H1 (cell line): ENCODE measurements around the gene CTTNBP2. TPM values are rescaled to one million over a fixed set of nuclear protein-coding genes. Genes with fewer than 3 reads are reported as not detected.

Source experiments
- CTCF ChIA-PET: fragments of 300-600 bp; sonication (Branson Sonifier 250); formaldehyde crosslinking; loops from one replicate; lab custom pipeline; 2021; ENCODE audit not compliant: partially characterized antibody; lab: Charles Lee
- POLR2A ChIA-PET: fragments of 300-600 bp; sonication (Branson Sonifier 250); formaldehyde crosslinking; loops from one replicate; lab custom pipeline; 2021; ENCODE audit warnings: inconsistent platforms; ENCODE audit not compliant: partially characterized antibody; lab: Charles Lee
- DNase-seq, 2 experiments: peaks; one replicate each; pipeline versions ENCODE4 v3.0.0 to v3.0.0-alpha.2; 2010 to 2022; ENCODE audit warnings: low spot score in 2 of 2, low read depth in 1 of 2, mixed read lengths in 1 of 2
- FAIRE-seq: peaks from 2 replicates; lab custom pipeline; 2011; peaks lifted over from hg19 to GRCh38; lab: Jason Lieb, UNC
- H2AFZ ChIP-seq: 2 replicates; pipeline ENCODE4 v1.8.1; 2012; ENCODE audit warnings: low read length, inconsistent platforms
- H2AK5ac ChIP-seq: 2 replicates; pipeline ENCODE4 v1.6.1; 2013; ENCODE audit warnings: low read depth, low read length
- H2BK120ac ChIP-seq: replicated peaks from 2 replicates; pipeline ENCODE3; 2013; ENCODE audit warnings: low read depth, low read length, inconsistent platforms
- H2BK12ac ChIP-seq: 2 replicates; pipeline ENCODE4 v1.6.1; 2013; ENCODE audit warnings: low read depth, low read length
- H2BK15ac ChIP-seq: 2 replicates; pipeline ENCODE4 v1.6.1; 2013; ENCODE audit warnings: low read length
- H2BK20ac ChIP-seq: 2 replicates; pipeline ENCODE4 v1.6.1; 2013; ENCODE audit warnings: low read length
- H2BK5ac ChIP-seq: 2 replicates; pipeline ENCODE4 v1.6.1; 2013; ENCODE audit warnings: low read depth, low read length
- H3K14ac ChIP-seq: 2 replicates; pipeline ENCODE4 v1.6.1; 2013; ENCODE audit warnings: inconsistent platforms; ENCODE audit not compliant: insufficient read length
- H3K18ac ChIP-seq: 2 replicates; pipeline ENCODE4 v1.6.1; 2013; ENCODE audit warnings: low read length; ENCODE audit errors: extremely low read depth
- H3K23ac ChIP-seq: 2 replicates; pipeline ENCODE4 v1.6.1; 2013; ENCODE audit warnings: inconsistent platforms; ENCODE audit not compliant: insufficient read length
- H3K23me2 ChIP-seq: 2 replicates; pipeline ENCODE4 v1.6.1; 2013; ENCODE audit warnings: low read depth, low read length
- H3K27ac ChIP-seq: 2 replicates; pipeline ENCODE4 v1.6.1; 2011; ENCODE audit warnings: low read depth, low read length, inconsistent platforms
- H3K27me3 ChIP-seq, 4 experiments: replicated peaks in 1 of 4; 1 replicate in 1 of 4; 2 replicates in 3 of 4; pipeline versions ENCODE4 v1.6.1 to v1.8.1; 2011 to 2013; ENCODE audit warnings: low read length in 3 of 4, mild to moderate bottlenecking in 3 of 4, inconsistent platforms in 2 of 4, mixed read lengths in 2 of 4, moderate library complexity in 1 of 4; ENCODE audit not compliant: control insufficient read depth in 3 of 4, insufficient read depth in 3 of 4; ENCODE audit errors: extremely low read depth in 1 of 4
- H3K36me3 ChIP-seq, 4 experiments: 2 replicates each; pipeline versions ENCODE4 v1.6.1 to v1.8.1; 2011 to 2013; ENCODE audit warnings: mild to moderate bottlenecking in 4 of 4, low read length in 3 of 4, moderate library complexity in 2 of 4, control low read depth in 1 of 4, inconsistent platforms in 1 of 4; ENCODE audit not compliant: insufficient read depth in 4 of 4, control insufficient read depth in 2 of 4
- H3K4ac ChIP-seq: replicated peaks from 2 replicates; pipeline ENCODE3; 2013; ENCODE audit warnings: low read length, low read depth, mixed read lengths, inconsistent platforms; ENCODE audit not compliant: insufficient read length
- H3K4me1 ChIP-seq, 4 experiments: replicated peaks in 1 of 4; 1 replicate in 1 of 4; 2 replicates in 3 of 4; pipeline versions ENCODE4 v1.6.1 to v1.8.1; 2011 to 2013; ENCODE audit warnings: low read length in 3 of 4, inconsistent platforms in 2 of 4, mixed read lengths in 1 of 4; ENCODE audit not compliant: insufficient read depth in 4 of 4, control insufficient read depth in 3 of 4
- H3K4me2 ChIP-seq, 2 experiments: 2 replicates each; pipeline versions ENCODE4 v1.6.1 to v1.8.1; 2011 to 2013; ENCODE audit warnings: low read depth in 2 of 2, low read length in 2 of 2, control low read depth in 1 of 2, inconsistent platforms in 1 of 2, mild to moderate bottlenecking in 1 of 2; ENCODE audit not compliant: insufficient read depth in 1 of 2
- H3K4me3 ChIP-seq, 4 experiments: fragments of 200-600, 300-600 bp in 1 of 4; sonication (generic), shearing (Covaris generic), sonication (Bioruptor Twin) in 1 of 4; 2 replicates each; pipeline versions ENCODE4 v1.5.1 to v1.8.1; 2011 to 2016; ENCODE audit warnings: low read length in 4 of 4, low read depth in 3 of 4, control low read depth in 2 of 4, inconsistent platforms in 2 of 4, mild to moderate bottlenecking in 2 of 4, mixed read lengths in 1 of 4, moderate library complexity in 1 of 4; ENCODE audit not compliant: insufficient read depth in 2 of 4; ENCODE audit errors: extremely low read depth in 1 of 4
- H3K56ac ChIP-seq: replicated peaks from 2 replicates; pipeline ENCODE3; 2013; ENCODE audit warnings: low read depth, mild to moderate bottlenecking, mixed read lengths, low read length, inconsistent platforms; ENCODE audit not compliant: insufficient read length
- H3K79me1 ChIP-seq: 2 replicates; pipeline ENCODE4 v1.6.1; 2013; ENCODE audit warnings: low read depth, low read length, control low read depth
- H3K79me2 ChIP-seq, 2 experiments: 2 replicates each; pipeline versions ENCODE4 v1.6.1 to v1.8.1; 2012 to 2013; ENCODE audit warnings: low read length in 2 of 2, mild to moderate bottlenecking in 2 of 2, inconsistent platforms in 1 of 2; ENCODE audit not compliant: insufficient read depth in 2 of 2, control insufficient read depth in 1 of 2
- H3K9ac ChIP-seq, 4 experiments: replicated peaks in 1 of 4; 1 replicate in 1 of 4; 2 replicates in 3 of 4; pipeline versions ENCODE4 v1.6.1 to v1.8.1; 2011 to 2013; ENCODE audit warnings: low read depth in 3 of 4, low read length in 3 of 4, control low read depth in 2 of 4, mild to moderate bottlenecking in 2 of 4, moderate library complexity in 2 of 4, inconsistent platforms in 1 of 4; ENCODE audit errors: extremely low read depth in 1 of 4
- H3K9me3 ChIP-seq, 2 experiments: 2 replicates each; pipeline versions ENCODE4 v1.6.1 to v1.8.1; 2012 to 2013; ENCODE audit warnings: mild to moderate bottlenecking in 2 of 2, moderate library complexity in 2 of 2, control low read depth in 1 of 2, inconsistent platforms in 1 of 2, low read depth in 1 of 2, low read length in 1 of 2, mixed read lengths in 1 of 2; ENCODE audit not compliant: insufficient read depth in 2 of 2
- H4K20me1 ChIP-seq, 2 experiments: replicated peaks in 1 of 2; 2 replicates each; pipeline versions ENCODE3 to v1.8.1; 2011 to 2013; ENCODE audit warnings: inconsistent platforms in 2 of 2, low read length in 2 of 2, mild to moderate bottlenecking in 1 of 2; ENCODE audit not compliant: insufficient read depth in 2 of 2, control insufficient read depth in 1 of 2
- H4K5ac ChIP-seq: 2 replicates; pipeline ENCODE4 v1.6.1; 2013; ENCODE audit warnings: low read length, low read depth, mixed read lengths, inconsistent platforms; ENCODE audit not compliant: insufficient read length
- H4K8ac ChIP-seq: 2 replicates; pipeline ENCODE4 v1.8.0; 2013; ENCODE audit warnings: mild to moderate bottlenecking, moderate library complexity, low read length, inconsistent platforms; ENCODE audit not compliant: insufficient read depth; ENCODE audit errors: extremely low read depth
- H4K91ac ChIP-seq: replicated peaks from 2 replicates; pipeline ENCODE3; 2013; ENCODE audit warnings: low read length, mixed read lengths, inconsistent platforms; ENCODE audit not compliant: insufficient read length
- WGBS, 2 experiments: shearing (Covaris generic) in 1 of 2; methylation state at CpG; one replicate each; pipeline versions ENCODE4 v1.1.6 to v1.1.7; 2013 to 2015; ENCODE audit warnings: low lambda C conversion rate in 2 of 2, mixed read lengths in 2 of 2, inconsistent platforms in 1 of 2, low coverage in 1 of 2, missing lambda C conversion rate in 1 of 2; ENCODE audit not compliant: insufficient replicate concordance in 2 of 2, insufficient coverage in 1 of 2, insufficient read length in 1 of 2; ENCODE audit errors: extremely low coverage in 1 of 2, missing lambda C conversion rate in 1 of 2; 5-methylcytosine and 5-hydroxymethylcytosine counted together
- polyA plus RNA-seq, 7 experiments: library from polyadenylated mRNA; depleted of rRNA in 3 of 7; stranded (reverse) in 5 of 7; unstranded in 2 of 7; fragments of >200 nt in 5 of 7; fragments of 200-250 nt in 2 of 7; gene quantifications; 1 replicate in 5 of 7; 2 replicates in 1 of 7; 4 replicates in 1 of 7; pipeline versions ENCODE4 v1.2.1 to v1.2.3, GENCODE V29; 2011 to 2013; ENCODE audit warnings: missing spikeins in 2 of 7, mixed read lengths in 2 of 7
- total RNA-seq: library from RNA; stranded (reverse); fragmentation: NEBNext Ultra II Directional; extraction: Animal tissue kit (Norgen Biotek cat#: 25700); gene quantifications from 2 replicates; pipeline ENCODE4 v1.2.1, GENCODE V29; 2021
- TF ChIP-seq, protein P1 (sequence below), 3 experiments: IDR thresholded peaks; 1 replicate in 2 of 3; 2 replicates in 1 of 3; pipeline versions ENCODE4 v1.5.1 to v1.6.1; 2011; ENCODE audit warnings: low read length in 3 of 3, mild to moderate bottlenecking in 3 of 3, inconsistent platforms in 2 of 3, low read depth in 1 of 3, moderate library complexity in 1 of 3; ENCODE audit not compliant: insufficient read depth in 1 of 3; ENCODE audit errors: control extremely low read depth in 1 of 3

CTTNBP2 gene
- total and polyA plus RNA-seq, 2 of the 8 experiments (the other 6 are each of a cell fraction or from before 2014, with no cell fraction given), result 15.3 to 35.1 TPM

DNA sequence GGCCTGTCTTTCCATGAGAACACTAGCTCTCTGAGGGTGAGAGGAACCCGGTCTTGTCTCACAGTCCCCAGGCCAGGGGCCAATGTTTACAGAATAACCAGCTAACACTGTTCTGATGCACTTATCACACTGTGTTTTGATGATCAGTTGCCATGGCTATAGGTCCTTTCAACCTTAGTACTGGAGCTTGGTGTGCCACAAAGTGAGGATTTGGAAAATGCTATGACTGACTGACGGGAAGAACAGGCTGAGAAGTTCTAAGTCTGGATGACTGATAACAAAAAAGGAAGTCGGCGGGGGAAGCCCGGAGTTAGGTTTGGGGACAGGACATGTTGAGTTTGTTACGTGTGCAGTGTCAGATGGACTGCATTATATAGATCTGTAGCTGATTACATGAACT lies 141.8 kb downstream of the CTTNBP2 start:
- no peak overlapping the region for H4K5ac ChIP-seq
- no peaks in the 10 kb centered on the region for H3K79me2 ChIP-seq

More for the DNA sequence above, 141.8 kb downstream of the CTTNBP2 start:
- Histone ChIP-seq H2BK5ac (no peak overlapping the region), H3K9ac (no peak overlapping the region), H2BK120ac (no peak overlapping the region), H4K20me1 (no peaks in the 10 kb centered on the region), H4K8ac (no peak overlapping the region), H3K79me1 (no peaks in the 10 kb centered on the region), H2AFZ (no peak overlapping the region), H3K56ac (no peak overlapping the region), H3K4me3 (no peak overlapping the region), H2AK5ac (no peak overlapping the region), H3K4me1 (no peaks in the 10 kb centered on the region), H3K18ac (no peak overlapping the region), H3K14ac (no peak overlapping the region), H3K9me3 (no peaks in the 10 kb centered on the region), H4K91ac (no peak overlapping the region), H2BK20ac (no peak overlapping the region), H2BK15ac (no peak overlapping the region), H3K4me2 (no peak overlapping the region), H3K23ac (no peak overlapping the region), H2BK12ac (no peak overlapping the region), H3K36me3 (peaks cover 10 to 52% (median 23%) of the 10 kb centered on the region in 4 experiments), H3K27me3 (no peaks in the 10 kb centered on the region), H3K4ac (no peak overlapping the region), H3K23me2 (no peaks in the 10 kb centered on the region), H3K27ac (no peak overlapping the region)
- FAIRE-seq (no peak), DNase-seq (no peak)
- WGBS, 2 experiments, result 93% methylated on average over 6 of the region's 6 CpGs; no CpG with 5 or more reads in 1 of the 2 experiments
- TF ChIP-seq, protein P1, sequence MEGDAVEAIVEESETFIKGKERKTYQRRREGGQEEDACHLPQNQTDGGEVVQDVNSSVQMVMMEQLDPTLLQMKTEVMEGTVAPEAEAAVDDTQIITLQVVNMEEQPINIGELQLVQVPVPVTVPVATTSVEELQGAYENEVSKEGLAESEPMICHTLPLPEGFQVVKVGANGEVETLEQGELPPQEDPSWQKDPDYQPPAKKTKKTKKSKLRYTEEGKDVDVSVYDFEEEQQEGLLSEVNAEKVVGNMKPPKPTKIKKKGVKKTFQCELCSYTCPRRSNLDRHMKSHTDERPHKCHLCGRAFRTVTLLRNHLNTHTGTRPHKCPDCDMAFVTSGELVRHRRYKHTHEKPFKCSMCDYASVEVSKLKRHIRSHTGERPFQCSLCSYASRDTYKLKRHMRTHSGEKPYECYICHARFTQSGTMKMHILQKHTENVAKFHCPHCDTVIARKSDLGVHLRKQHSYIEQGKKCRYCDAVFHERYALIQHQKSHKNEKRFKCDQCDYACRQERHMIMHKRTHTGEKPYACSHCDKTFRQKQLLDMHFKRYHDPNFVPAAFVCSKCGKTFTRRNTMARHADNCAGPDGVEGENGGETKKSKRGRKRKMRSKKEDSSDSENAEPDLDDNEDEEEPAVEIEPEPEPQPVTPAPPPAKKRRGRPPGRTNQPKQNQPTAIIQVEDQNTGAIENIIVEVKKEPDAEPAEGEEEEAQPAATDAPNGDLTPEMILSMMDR (IDR thresholded peaks at IDR 0.05; ENCODE audit: control extremely low read depth in 1 of 3, insufficient read depth in 1 of 3, low read depth in 1 of 3, low read length in 3 of 3), result no peak
- CTCF ChIA-PET, result interaction anchor here (0.7 to 2.5 kb wide), 8 partner anchors 10 to 422 kb away, joined by 3 to 7 read pairs (median 4); no protein-coding TSS in a partner anchor
- POLR2A ChIA-PET, result interaction anchor here (0.9 kb wide), 1 partner anchor 10 kb away, joined by 3 read pairs; no protein-coding TSS in a partner anchor
